Hair follicular keratinocyte (primary cell): ENCODE measurements around the gene SRGAP1. TPM values are rescaled to one million over a fixed set of nuclear protein-coding genes. Genes with fewer than 3 reads are reported as not detected.

Source experiments
- total RNA-seq: library from RNA; depleted of rRNA; stranded (reverse); fragments of >200 nt; gene quantifications from 2 replicates; pipeline ENCODE4 v1.2.3, GENCODE V29; 2015

SRGAP1 gene
- 9.1 and 10.2 TPM in 2 replicates for total RNA-seq

DNA sequence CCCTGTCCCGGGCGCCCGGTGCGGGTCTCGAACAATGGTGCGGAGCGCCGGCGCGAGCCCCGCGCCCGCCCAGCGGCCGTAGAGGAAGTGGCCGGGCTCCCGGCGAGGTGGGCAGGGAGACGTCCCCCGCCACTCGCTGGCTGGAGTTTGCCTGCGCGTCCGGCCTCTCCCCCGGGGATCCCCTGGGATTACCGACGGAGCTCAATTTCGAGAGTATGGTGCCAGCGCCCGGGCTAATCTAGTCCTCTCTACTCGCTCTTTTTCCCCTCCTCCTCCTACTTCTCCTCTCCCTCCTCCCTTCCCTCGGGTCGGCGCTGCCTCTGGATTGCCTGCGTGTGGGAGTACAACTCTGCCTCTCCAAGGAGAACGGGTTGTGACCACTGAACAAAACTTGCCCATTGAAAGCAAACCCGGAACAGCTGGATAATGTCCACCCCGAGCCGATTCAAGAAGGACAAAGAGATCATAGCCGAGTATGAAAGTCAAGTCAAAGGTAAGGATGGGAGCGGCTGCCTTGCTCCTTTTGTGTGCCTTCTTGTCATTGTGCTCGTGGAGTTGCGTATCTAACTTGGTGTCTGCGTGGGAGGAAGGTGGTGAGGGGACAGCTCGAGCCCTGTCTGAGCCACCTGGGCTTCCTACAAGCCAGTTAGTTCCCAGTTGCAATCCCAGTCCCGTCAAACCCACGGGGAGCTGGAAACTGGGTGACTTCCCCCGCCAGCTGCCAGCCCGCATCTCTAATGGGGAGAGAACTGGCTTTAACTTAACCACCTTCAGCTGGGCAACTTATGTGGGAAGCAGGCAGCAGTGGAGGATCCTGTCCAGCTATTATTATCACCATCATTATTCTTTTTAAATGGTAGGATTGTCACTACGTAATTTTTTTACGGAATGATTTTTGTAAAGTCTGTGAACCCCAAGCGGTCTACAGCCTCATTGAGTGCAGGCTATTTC is at the start of gene SRGAP1:
TSS of gene SRGAP1 (plus strand) at position 310 of the 951 bp plus-strand sequence. CDS start at position 427, 117 bp downstream.

Other genes starting within 250 kb of the SRGAP1 start
- gene DPY19L2, start 176.2 kb upstream of the SRGAP1 start, total RNA-seq, result 0.70 and 2.9 TPM in 2 replicates
- gene RXYLT1, start 64.8 kb upstream of the SRGAP1 start, total RNA-seq, result 18.8 and 22.3 TPM in 2 replicates